ENCODE measurements around the gene PDS5B. TPM values are rescaled to one million over a fixed set of nuclear protein-coding genes. Genes with fewer than 3 reads are reported as not detected.
A peak's percentile ranks its signal among the peaks of the same experiment; 100 is the strongest.

PDS5B gene
- total and polyA plus RNA-seq, 2 experiments from 2014 or later, result 43.9 to 46.5 TPM

DNA sequence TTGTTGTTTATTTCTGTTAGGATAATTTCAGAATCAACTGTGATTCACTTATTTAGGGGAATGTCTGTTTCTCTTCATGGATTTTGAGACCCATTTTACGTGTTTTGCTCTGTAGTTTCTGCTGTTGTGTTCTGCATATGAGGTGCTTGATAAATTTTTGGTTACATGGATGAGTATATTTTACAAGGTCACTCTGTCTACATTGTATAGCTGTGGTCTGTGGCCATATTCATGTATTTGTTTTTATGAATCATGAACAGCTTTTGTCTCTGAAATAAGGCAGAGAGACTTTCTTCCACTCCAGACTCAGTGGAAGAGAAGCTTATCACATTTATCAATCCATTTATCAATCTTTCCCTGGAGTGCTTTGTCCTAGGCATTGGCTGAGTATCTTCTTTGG lies 56.6 kb downstream of the PDS5B start:
- H3F3A ChIP-seq (replicated peaks; ENCODE audit: low read depth), result no peaks in the 10 kb centered on the region
- no peaks in the 10 kb centered on the region for H3K27me3 ChIP-seq (ENCODE audit: insufficient read depth)
- ATAC-seq (no peak), DNase-seq (ENCODE audit: low spot score) (no peak)
- H3K79me2 ChIP-seq (replicated peaks; ENCODE audit: insufficient read depth), result peaks cover 94% of the 10 kb centered on the region
- no peaks in the 10 kb centered on the region for H3K36me3 ChIP-seq (ENCODE audit: insufficient read depth)
- peak overlapping the region; percentile 2; the same call in 1 of the 2 replicates for H3K27ac Mint-ChIP-seq
- H3K9me3 Mint-ChIP-seq, result no peaks in the 10 kb centered on the region
- H3K4me1 Mint-ChIP-seq, result peaks cover 34% of the 10 kb centered on the region
- H3K27ac ChIP-seq (ENCODE audit: low read depth), result no peak overlapping the region
- H3K4me2 ChIP-seq, result no peak overlapping the region
- peaks cover 16% of the 10 kb centered on the region; the same call in 1 of the 2 replicates for H4K20me1 ChIP-seq (replicated peaks; ENCODE audit: insufficient read depth)
- H3K4me3 Mint-ChIP-seq, result no peak overlapping the region
- no peak overlapping the region for H3K4me3 ChIP-seq
- peaks cover 2% of the 10 kb centered on the region for H3K27me3 Mint-ChIP-seq (ENCODE audit: insufficient read depth, low read depth, poor library complexity)
- no peak overlapping the region for H2AFZ ChIP-seq
- H3K9me2 ChIP-seq (ENCODE audit: insufficient read depth), result no peaks in the 10 kb centered on the region
- no peaks in the 10 kb centered on the region for H3K36me3 Mint-ChIP-seq (ENCODE audit: low read depth)
- no peak for TF ChIP-seq EZH2phosphoT487 (IDR thresholded peaks at IDR 0.05; ENCODE audit: unreplicated experiment)
- H3K4me1 ChIP-seq (ENCODE audit: insufficient read depth), result peaks cover 14% of the 10 kb centered on the region

GRCh38 chr13:32645854-32646253 lies 59.6 kb downstream of the PDS5B start:
- Mint-ChIP-seq H3K9me3 (no peaks in the 10 kb centered on the region), H3K4me1 (peaks cover 34% of the 10 kb centered on the region), H3K27me3 (ENCODE audit: insufficient read depth, low read depth, poor library complexity) (peaks cover 2% of the 10 kb centered on the region), H3K36me3 (ENCODE audit: low read depth) (no peaks in the 10 kb centered on the region), H3K4me3 (no peak overlapping the region), H3K27ac (no peak overlapping the region)
- H3K4me3 ChIP-seq, result no peak overlapping the region
- ATAC-seq (no peak), DNase-seq (ENCODE audit: low spot score) (no peak)
- H3K79me2 ChIP-seq (replicated peaks; ENCODE audit: insufficient read depth), result peaks cover 89% of the 10 kb centered on the region
- H4K20me1 ChIP-seq (replicated peaks; ENCODE audit: insufficient read depth), result peaks cover 23% of the 10 kb centered on the region; the same call in 1 of the 2 replicates
- no peaks in the 10 kb centered on the region for H3K36me3 ChIP-seq (ENCODE audit: insufficient read depth)
- no peaks in the 10 kb centered on the region for H3K27me3 ChIP-seq (ENCODE audit: insufficient read depth)
- H3K27ac ChIP-seq (ENCODE audit: low read depth), result no peak overlapping the region
- no peak overlapping the region for H3K4me2 ChIP-seq
- H3K4me1 ChIP-seq (ENCODE audit: insufficient read depth), result peaks cover 11% of the 10 kb centered on the region
- H3F3A ChIP-seq (replicated peaks; ENCODE audit: low read depth), result no peaks in the 10 kb centered on the region
- no peak overlapping the region for H2AFZ ChIP-seq
- H3K9me2 ChIP-seq (ENCODE audit: insufficient read depth), result no peaks in the 10 kb centered on the region
- TF ChIP-seq, protein P1, sequence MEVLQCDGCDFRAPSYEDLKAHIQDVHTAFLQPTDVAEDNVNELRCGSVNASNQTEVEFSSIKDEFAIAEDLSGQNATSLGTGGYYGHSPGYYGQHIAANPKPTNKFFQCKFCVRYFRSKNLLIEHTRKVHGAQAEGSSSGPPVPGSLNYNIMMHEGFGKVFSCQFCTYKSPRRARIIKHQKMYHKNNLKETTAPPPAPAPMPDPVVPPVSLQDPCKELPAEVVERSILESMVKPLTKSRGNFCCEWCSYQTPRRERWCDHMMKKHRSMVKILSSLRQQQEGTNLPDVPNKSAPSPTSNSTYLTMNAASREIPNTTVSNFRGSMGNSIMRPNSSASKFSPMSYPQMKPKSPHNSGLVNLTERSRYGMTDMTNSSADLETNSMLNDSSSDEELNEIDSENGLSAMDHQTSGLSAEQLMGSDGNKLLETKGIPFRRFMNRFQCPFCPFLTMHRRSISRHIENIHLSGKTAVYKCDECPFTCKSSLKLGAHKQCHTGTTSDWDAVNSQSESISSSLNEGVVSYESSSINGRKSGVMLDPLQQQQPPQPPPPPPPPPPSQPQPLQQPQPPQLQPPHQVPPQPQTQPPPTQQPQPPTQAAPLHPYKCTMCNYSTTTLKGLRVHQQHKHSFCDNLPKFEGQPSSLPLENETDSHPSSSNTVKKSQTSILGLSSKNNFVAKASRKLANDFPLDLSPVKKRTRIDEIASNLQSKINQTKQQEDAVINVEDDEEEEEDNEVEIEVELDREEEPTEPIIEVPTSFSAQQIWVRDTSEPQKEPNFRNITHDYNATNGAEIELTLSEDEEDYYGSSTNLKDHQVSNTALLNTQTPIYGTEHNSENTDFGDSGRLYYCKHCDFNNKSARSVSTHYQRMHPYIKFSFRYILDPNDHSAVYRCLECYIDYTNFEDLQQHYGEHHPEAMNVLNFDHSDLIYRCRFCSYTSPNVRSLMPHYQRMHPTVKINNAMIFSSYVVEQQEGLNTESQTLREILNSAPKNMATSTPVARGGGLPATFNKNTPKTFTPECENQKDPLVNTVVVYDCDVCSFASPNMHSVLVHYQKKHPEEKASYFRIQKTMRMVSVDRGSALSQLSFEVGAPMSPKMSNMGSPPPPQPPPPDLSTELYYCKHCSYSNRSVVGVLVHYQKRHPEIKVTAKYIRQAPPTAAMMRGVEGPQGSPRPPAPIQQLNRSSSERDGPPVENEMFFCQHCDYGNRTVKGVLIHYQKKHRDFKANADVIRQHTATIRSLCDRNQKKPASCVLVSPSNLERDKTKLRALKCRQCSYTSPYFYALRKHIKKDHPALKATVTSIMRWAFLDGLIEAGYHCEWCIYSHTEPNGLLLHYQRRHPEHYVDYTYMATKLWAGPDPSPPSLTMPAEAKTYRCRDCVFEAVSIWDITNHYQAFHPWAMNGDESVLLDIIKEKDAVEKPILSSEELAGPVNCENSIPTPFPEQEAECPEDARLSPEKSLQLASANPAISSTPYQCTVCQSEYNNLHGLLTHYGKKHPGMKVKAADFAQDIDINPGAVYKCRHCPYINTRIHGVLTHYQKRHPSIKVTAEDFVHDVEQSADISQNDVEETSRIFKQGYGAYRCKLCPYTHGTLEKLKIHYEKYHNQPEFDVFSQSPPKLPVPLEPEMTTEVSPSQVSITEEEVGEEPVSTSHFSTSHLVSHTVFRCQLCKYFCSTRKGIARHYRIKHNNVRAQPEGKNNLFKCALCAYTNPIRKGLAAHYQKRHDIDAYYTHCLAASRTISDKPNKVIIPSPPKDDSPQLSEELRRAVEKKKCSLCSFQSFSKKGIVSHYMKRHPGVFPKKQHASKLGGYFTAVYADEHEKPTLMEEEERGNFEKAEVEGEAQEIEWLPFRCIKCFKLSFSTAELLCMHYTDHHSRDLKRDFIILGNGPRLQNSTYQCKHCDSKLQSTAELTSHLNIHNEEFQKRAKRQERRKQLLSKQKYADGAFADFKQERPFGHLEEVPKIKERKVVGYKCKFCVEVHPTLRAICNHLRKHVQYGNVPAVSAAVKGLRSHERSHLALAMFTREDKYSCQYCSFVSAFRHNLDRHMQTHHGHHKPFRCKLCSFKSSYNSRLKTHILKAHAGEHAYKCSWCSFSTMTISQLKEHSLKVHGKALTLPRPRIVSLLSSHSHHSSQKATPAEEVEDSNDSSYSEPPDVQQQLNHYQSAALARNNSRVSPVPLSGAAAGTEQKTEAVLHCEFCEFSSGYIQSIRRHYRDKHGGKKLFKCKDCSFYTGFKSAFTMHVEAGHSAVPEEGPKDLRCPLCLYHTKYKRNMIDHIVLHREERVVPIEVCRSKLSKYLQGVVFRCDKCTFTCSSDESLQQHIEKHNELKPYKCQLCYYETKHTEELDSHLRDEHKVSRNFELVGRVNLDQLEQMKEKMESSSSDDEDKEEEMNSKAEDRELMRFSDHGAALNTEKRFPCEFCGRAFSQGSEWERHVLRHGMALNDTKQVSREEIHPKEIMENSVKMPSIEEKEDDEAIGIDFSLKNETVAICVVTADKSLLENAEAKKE (CRISPR knock-in tag; IDR thresholded peaks at IDR 0.05), result no peak
- TF ChIP-seq ZNF114 (CRISPR knock-in tag; IDR thresholded peaks at IDR 0.05) (no peak), ZNF331 (CRISPR knock-in tag; IDR thresholded peaks at IDR 0.05; ENCODE audit: low read depth) (no peak), STAT1 (IDR thresholded peaks at IDR 0.05; ENCODE audit: unreplicated experiment) (no peak), CREB1 (CRISPR knock-in tag; IDR thresholded peaks at IDR 0.05; ENCODE audit: low read depth) (no peak), NANOG (IDR thresholded peaks at IDR 0.05; ENCODE audit: borderline replicate concordance) (no peak), EZH2phosphoT487 (IDR thresholded peaks at IDR 0.05; ENCODE audit: unreplicated experiment) (no peak)
- TF ChIP-seq, protein P2, sequence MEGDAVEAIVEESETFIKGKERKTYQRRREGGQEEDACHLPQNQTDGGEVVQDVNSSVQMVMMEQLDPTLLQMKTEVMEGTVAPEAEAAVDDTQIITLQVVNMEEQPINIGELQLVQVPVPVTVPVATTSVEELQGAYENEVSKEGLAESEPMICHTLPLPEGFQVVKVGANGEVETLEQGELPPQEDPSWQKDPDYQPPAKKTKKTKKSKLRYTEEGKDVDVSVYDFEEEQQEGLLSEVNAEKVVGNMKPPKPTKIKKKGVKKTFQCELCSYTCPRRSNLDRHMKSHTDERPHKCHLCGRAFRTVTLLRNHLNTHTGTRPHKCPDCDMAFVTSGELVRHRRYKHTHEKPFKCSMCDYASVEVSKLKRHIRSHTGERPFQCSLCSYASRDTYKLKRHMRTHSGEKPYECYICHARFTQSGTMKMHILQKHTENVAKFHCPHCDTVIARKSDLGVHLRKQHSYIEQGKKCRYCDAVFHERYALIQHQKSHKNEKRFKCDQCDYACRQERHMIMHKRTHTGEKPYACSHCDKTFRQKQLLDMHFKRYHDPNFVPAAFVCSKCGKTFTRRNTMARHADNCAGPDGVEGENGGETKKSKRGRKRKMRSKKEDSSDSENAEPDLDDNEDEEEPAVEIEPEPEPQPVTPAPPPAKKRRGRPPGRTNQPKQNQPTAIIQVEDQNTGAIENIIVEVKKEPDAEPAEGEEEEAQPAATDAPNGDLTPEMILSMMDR (conservative IDR thresholded peaks at IDR 0.05; ENCODE audit: low read depth in 2 of 2), result no peak
- TF ChIP-seq, protein P3, sequence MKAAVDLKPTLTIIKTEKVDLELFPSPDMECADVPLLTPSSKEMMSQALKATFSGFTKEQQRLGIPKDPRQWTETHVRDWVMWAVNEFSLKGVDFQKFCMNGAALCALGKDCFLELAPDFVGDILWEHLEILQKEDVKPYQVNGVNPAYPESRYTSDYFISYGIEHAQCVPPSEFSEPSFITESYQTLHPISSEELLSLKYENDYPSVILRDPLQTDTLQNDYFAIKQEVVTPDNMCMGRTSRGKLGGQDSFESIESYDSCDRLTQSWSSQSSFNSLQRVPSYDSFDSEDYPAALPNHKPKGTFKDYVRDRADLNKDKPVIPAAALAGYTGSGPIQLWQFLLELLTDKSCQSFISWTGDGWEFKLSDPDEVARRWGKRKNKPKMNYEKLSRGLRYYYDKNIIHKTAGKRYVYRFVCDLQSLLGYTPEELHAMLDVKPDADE (IDR thresholded peaks at IDR 0.05), result no peak

All from GM23338 (cell line).